Nephron (organoid): Measurements from ENCODE around the gene FAM110D.

Experiments
- H3K27ac Mint-ChIP-seq, 3 experiments: 2 replicates each; pipeline ENCODE4 v1.8.0; 2020; ENCODE audit warnings: mixed read lengths in 3 of 3, mild to moderate bottlenecking in 2 of 3, moderate library complexity in 1 of 3
- H3K27me3 Mint-ChIP-seq: 2 replicates; pipeline ENCODE4 v1.8.0; 2021; ENCODE audit warnings: low read depth, mild to moderate bottlenecking, moderate library complexity, mixed read lengths
- H3K36me3 Mint-ChIP-seq: 2 replicates; pipeline ENCODE4 v1.8.0; 2020; ENCODE audit warnings: low read depth, mixed read lengths
- H3K4me1 Mint-ChIP-seq: 2 replicates; pipeline ENCODE4 v1.8.0; 2020; ENCODE audit warnings: mixed read lengths
- H3K4me3 Mint-ChIP-seq, 3 experiments: 2 replicates each; pipeline ENCODE4 v1.8.0; 2020; ENCODE audit warnings: mild to moderate bottlenecking in 3 of 3, mixed read lengths in 3 of 3, moderate library complexity in 2 of 3
- H3K9me3 Mint-ChIP-seq: 2 replicates; pipeline ENCODE4 v1.8.0; 2020; ENCODE audit warnings: mixed read lengths
- CTCF ChIP-seq, 3 experiments: fragments of 200-600 bp; sonication (generic); IDR thresholded peaks; one replicate each; pipeline ENCODE4 v1.5.0; 2021; ENCODE audit warnings: antibody characterized with exemption in 3 of 3; ENCODE audit not compliant: unreplicated experiment in 3 of 3

Gene FAM110D

GRCh38 chr1:26124418-26125331, 34.2 kb upstream of the FAM110D start:
- peaks cover 25% of the 10 kb centered on the region for H3K36me3 Mint-ChIP-seq
- TF ChIP-seq CTCF (IDR thresholded peaks at IDR 0.05; ENCODE audit: unreplicated experiment in 3 of 3), result no peak
- H3K27me3 Mint-ChIP-seq, result no peaks in the 10 kb centered on the region
- peaks cover 6% of the 10 kb centered on the region for H3K4me1 Mint-ChIP-seq
- no peak overlapping the region for H3K4me3 Mint-ChIP-seq
- no peaks in the 10 kb centered on the region for H3K9me3 Mint-ChIP-seq
- no peak overlapping the region for H3K27ac Mint-ChIP-seq

GRCh38 chr1:26125382-26125781, 33.5 kb upstream of the FAM110D start:
- Mint-ChIP-seq H3K4me3 (no peak overlapping the region), H3K36me3 (peaks cover 18% of the 10 kb centered on the region), H3K4me1 (peaks cover 6% of the 10 kb centered on the region), H3K27ac (no peak overlapping the region), H3K9me3 (no peaks in the 10 kb centered on the region), H3K27me3 (no peaks in the 10 kb centered on the region)
- TF ChIP-seq CTCF (IDR thresholded peaks at IDR 0.05; ENCODE audit: unreplicated experiment in 3 of 3), result no peak

- Mint-ChIP-seq H3K4me1 (peaks cover 6% of the 10 kb centered on the region), H3K27me3 (no peaks in the 10 kb centered on the region), H3K9me3 (no peaks in the 10 kb centered on the region), H3K27ac (no peak overlapping the region), H3K4me3 (no peak overlapping the region), H3K36me3 (peaks cover 17% of the 10 kb centered on the region)
- no peak for TF ChIP-seq CTCF (IDR thresholded peaks at IDR 0.05; ENCODE audit: unreplicated experiment in 3 of 3)
These were observed 32.9 kb upstream of the FAM110D start for GRCh38 chr1:26125946-26126320.

- H3K27me3 Mint-ChIP-seq, result no peaks in the 10 kb centered on the region
- no peaks in the 10 kb centered on the region for H3K9me3 Mint-ChIP-seq
- H3K36me3 Mint-ChIP-seq, result peaks cover 17% of the 10 kb centered on the region
- no peak overlapping the region for H3K27ac Mint-ChIP-seq
- H3K4me1 Mint-ChIP-seq, result peaks cover 6% of the 10 kb centered on the region
- no peak for TF ChIP-seq CTCF (IDR thresholded peaks at IDR 0.05; ENCODE audit: unreplicated experiment in 3 of 3)
- no peak overlapping the region for H3K4me3 Mint-ChIP-seq
These were observed 32.4 kb upstream of the FAM110D start for GRCh38 chr1:26126321-26127084.

- Mint-ChIP-seq H3K36me3 (peaks cover 8% of the 10 kb centered on the region), H3K4me3 (no peak overlapping the region), H3K4me1 (peaks cover 6% of the 10 kb centered on the region), H3K27me3 (no peaks in the 10 kb centered on the region), H3K27ac (no peak overlapping the region), H3K9me3 (peaks cover 2% of the 10 kb centered on the region)
- TF ChIP-seq CTCF (IDR thresholded peaks at IDR 0.05; ENCODE audit: unreplicated experiment in 3 of 3), result no peak
These were observed 31.4 kb upstream of the FAM110D start for GRCh38 chr1:26127235-26128163.
